Measurements from ENCODE around the gene KDM6B.

Gene KDM6B

DNA sequence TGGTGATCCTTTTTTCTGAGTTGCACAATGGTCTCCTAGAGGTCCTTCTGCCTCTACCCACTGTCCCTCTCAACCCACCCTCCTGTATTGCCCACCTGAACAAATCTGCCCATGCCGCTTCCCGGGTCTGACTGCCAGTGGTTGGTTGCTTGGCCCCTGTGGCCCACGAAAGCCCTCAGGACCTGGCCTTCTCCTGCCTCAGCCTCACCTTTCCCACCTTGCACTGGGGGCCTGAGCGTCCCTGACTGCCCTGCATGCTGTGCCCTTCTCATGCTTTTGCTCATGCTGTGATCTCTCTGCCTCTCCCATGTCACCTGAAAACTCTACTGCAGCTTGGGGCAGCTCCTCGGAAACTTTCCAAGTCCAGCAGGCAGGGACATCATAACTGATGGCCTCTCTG, 13.8 kb upstream of the KDM6B start:
- no peak overlapping the region for H3K4me3 ChIP-seq (ENCODE audit: low read depth, low read length)
- DNase-seq (ENCODE audit: low read depth), result no peak

DNA sequence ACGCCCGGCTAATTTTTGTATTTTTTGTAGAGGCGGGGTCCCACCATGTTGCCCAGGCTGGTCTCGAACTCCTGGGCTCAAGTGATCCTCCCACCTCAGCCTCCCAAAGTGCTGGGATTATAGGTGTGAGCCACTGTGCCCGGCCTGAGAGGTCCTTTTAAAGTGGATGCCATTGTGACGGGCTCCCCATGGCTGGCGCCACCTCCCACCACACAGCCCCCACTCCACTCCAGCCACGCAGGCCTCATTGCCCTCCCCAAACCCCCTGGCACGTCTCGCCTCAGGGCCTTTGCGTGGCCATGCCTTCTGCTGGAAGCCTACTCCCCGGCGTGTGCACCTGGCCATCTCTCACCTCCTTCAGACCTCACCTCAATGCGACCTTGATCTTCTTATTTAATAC, 11.9 kb upstream of the KDM6B start:
- H3K4me3 ChIP-seq (ENCODE audit: low read depth, low read length), result no peak overlapping the region
- DNase-seq (ENCODE audit: low read depth), result no peak

DNA sequence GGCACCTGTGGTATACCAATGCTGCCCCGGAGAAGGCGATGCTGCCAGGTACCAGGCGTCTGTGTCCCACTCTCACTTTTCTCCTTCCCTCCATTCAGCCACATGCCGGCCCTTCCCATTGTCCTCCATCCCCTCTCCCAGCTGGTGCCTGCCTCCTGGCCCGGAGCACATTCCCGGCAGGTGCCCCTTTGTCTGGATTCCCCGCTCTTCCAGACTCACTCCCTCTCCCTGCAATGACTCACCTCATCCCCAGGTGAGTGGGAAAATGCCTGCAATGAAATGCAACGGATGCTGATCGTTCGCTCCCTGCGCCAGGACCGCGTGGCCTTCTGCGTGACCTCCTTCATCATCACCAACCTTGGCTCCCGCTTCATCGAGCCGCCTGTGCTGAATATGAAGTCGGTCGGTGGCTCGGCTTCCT, 10.4 kb upstream of the KDM6B start:
- no peak for DNase-seq (ENCODE audit: low read depth)

DNA sequence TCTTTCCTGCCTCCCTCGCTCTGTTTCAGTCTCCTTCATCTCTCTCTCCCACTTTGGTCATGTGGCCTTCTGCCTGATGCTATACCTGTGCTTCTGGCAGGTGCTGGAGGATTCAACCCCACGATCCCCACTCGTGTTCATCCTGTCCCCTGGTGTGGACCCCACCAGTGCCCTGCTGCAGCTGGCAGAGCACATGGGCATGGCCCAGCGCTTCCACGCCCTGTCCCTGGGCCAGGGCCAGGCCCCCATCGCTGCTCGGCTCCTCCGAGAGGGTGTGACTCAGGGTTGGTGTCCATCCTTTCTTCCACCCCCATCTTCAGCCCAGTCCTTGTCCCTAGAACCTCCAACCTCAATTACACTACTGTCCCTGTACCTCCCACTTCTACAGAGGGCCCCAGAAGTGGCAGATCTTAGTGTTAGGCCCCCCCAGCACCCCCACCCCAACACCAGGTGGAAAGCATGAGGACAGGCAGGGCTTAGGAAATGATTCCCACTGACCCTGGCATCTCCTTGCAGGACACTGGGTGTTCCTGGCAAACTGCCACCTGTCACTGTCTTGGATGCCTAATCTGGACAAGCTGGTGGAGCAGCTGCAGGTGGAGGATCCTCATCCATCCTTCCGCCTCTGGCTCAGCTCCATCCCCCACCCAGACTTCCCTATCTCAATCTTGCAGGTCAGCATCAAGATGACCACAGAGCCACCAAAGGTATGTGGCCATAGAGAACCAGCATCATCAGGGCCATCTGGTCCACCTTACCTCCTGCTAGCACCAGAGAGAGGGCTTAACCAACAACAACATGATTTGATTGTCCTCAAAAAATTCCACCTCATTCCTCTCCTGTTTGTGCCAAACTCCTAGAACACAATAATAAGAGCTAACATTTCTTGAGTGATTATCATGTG, 9.7 kb upstream of the KDM6B start:
- no peak overlapping the region for H3K4me3 ChIP-seq (ENCODE audit: low read depth, low read length)
- no peak for DNase-seq (ENCODE audit: low read depth)

More for the DNA sequence above, 10.4 kb upstream of the KDM6B start:
- no peak overlapping the region for H3K4me3 ChIP-seq (ENCODE audit: low read depth, low read length)

DNA sequence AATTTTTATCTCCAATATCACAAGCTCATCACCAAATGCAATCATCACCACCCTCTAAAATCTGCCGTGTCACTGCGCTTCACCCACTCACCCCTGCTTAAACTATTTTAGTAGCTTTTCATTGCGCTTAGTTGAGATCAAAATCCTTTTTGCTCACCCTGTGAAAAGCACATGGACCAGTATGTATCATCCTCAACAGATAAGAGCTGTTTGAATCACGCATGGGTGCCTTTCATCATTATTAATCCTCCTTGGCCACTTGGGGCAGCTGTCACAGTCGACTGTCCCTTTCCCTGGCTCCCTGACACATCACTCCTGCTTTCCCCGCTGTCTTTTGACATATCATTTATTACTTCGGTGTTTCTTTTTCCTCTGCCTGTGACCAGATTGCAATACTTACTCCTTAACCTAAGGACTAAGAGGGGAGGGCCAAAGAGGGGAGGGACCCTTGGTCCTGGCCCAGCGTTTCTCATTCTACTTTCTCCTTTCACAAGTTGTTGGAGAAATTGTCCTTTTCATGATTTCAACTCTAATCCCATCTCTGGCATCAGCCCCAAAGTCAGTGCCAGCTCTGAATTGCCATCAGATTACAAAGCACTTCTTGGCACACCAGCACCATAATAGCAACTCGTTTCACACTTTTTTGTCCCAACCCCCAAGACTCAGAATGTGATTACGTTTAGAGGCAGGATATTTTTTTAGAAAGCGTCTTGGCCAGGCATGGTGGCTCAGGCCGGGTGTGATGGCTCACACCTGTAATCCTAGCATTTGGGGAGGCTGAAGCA, 8.6 kb upstream of the KDM6B start:
- no peak for DNase-seq (ENCODE audit: low read depth)
- no peak overlapping the region for H3K4me3 ChIP-seq (ENCODE audit: low read depth, low read length)

DNA sequence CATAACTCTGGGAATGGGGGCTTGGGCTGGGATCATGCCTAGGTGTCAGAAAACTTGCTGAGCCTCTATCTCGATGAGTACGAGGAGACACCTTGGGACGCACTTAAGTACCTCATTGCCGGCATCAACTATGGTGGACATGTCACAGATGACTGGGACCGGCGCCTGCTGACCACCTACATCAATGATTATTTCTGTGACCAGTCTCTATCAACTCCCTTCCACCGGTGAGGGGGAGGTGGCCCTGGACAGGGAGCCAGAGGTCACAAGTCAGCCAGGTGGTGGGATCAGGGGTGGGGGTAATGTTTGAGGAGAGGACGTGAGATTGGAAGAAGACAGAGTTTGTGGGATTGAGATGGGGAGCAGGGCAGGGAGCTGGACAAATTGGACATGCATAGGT, 3.4 kb upstream of the KDM6B start:
- no peak overlapping the region for H3K4me3 ChIP-seq (ENCODE audit: low read depth, low read length)

DNA sequence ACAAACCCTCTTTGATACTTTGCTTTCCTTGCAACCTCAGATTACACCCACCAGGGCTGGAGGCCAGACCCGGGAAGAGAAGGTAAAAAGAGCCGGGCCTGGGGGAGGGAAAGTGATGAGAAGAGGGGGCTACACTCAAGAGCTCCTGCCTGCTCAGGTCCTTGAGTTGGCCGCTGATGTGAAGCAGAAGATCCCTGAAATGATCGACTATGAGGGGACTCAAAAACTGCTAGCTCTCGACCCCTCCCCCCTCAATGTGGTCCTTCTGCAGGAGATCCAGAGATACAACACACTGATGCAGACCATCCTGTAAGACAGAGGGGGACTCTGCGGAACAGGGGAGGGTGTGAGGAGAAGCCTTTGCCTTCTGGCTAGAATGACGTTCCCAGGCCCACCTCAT, 2.8 kb upstream of the KDM6B start:
- no peak for DNase-seq (ENCODE audit: low read depth)
- H3K4me3 ChIP-seq (ENCODE audit: low read depth, low read length), result no peak overlapping the region

More for the DNA sequence above, 3.4 kb upstream of the KDM6B start:
- no peak for DNase-seq (ENCODE audit: low read depth)

DNA sequence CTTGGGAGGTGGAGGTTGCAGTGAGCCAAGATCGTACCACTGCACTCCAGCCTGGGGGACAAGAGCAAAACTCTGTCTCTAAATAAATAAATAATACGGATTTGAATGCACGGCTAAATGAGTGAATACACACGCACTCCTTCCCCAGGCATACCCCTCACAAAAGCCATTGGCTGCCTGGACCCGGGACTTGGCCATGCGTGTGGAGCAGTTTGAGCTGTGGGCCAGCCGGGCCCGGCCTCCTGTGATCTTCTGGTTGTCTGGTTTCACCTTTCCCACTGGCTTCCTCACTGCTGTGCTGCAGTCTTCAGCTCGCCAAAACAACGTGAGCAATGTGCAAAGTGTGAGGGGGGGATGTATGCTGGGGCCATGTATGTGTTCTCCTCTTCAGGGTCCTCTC, 1.6 kb upstream of the KDM6B start:
- DNase-seq (ENCODE audit: low read depth), result no peak
- no peak overlapping the region for H3K4me3 ChIP-seq (ENCODE audit: low read depth, low read length)

DNA sequence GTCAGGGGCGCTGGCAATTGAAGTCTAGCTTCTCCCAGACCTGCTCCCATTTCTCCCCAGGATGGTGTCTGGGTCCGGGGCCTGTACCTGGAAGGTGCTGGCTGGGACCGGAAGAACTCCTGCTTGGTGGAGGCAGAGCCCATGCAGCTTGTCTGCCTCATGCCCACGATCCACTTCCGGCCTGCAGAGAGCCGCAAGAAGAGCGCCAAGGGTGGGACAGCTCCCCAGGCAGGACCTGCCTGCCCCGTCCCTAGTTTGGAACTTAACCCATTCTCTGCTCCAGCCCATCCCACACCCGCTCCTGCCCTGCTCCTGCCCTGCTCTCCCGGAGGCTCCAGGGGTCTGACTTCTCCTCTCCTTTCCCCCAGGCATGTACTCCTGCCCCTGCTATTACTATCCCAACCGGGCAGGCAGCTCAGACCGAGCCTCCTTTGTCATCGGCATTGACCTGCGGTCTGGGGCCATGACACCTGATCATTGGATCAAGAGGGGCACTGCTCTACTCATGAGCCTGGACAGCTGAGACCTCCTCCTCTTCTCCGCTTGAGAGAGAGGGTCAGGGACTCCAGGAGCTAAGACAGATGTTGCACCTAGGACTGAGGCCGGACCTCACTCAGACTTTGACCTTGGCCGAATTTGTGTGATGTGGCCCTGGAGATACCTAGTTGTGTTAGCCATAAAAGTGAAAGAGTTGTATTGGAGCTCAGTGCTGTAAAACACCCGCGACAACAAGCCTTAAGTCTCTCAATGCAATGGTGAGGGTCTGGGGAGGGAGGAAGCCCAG, 814 bp upstream of the KDM6B start:
- H3K4me3 ChIP-seq (ENCODE audit: low read depth, low read length), result peak overlapping the region; percentile 78
- DNase-seq (ENCODE audit: low read depth), result no peak

DNA sequence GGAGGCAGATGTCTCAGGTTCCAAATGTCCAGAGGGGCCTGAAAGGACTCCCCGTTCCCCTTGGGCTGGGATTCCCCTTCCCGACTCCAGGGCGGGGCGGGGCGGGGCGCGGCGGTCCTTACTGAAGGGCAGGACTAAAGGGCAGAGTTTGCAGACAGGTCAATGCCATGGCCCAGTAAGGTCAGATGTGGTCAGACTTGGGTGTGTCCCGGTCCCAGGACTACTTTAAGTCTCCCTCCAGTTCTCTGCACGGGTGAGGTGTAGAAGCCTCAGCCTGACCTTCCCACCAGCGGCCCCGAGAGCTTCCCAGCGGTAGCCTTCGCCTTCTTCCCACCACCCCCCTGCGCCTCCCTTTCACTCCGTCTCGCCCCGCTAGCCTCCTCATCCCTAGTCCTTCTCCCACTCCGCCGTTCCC, 532 bp downstream of the KDM6B start:
- no peak for DNase-seq (ENCODE audit: low read depth)
- peak overlapping the region; percentile 78 for H3K4me3 ChIP-seq (ENCODE audit: low read depth, low read length)

DNA sequence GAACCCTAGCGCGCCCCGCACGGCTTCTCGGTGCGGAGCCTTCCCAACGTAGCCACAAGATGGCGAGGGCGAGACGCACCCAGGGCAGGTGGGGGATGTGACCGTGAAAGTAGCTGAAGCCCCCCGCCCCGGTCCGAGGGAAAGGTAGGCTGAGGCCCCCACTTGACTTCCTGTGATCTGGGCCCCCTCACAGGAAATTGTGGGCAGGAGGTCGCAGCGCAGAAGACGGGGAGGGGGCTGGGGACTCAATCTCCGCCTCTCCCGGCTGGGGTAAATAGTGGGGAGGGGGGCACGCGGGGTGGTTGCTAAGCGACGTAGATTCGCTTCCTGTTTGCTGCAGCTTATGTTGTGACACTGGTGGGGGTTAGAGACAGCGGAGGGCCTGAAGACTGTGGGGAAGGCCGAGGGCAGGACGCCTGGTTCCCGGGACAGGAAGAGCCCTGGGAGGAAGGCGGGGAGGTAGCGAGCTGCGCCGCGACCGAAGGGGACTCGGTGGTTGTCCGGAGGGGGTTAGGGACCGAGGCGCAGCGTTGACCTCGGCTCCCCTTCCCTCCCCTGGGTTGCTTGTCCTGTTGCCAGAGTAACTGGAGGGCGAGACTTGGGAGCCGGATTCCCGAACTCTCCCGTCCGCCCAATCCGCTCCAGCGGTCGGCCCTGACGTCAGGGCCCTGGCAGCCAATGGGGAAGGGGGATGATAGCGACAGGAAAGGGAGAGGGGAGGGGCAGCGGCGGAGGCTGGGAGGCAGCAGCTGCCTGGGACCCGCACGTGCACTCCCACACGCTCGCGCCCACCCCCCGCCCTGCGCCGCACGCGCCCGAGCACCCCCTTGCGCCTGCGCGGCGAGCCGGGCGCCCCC, 1.2 kb downstream of the KDM6B start:
- H3K4me3 ChIP-seq (ENCODE audit: low read depth, low read length), result peak overlapping the region; percentile 78
- DNase-seq (ENCODE audit: low read depth), result peak; percentile 97

DNA sequence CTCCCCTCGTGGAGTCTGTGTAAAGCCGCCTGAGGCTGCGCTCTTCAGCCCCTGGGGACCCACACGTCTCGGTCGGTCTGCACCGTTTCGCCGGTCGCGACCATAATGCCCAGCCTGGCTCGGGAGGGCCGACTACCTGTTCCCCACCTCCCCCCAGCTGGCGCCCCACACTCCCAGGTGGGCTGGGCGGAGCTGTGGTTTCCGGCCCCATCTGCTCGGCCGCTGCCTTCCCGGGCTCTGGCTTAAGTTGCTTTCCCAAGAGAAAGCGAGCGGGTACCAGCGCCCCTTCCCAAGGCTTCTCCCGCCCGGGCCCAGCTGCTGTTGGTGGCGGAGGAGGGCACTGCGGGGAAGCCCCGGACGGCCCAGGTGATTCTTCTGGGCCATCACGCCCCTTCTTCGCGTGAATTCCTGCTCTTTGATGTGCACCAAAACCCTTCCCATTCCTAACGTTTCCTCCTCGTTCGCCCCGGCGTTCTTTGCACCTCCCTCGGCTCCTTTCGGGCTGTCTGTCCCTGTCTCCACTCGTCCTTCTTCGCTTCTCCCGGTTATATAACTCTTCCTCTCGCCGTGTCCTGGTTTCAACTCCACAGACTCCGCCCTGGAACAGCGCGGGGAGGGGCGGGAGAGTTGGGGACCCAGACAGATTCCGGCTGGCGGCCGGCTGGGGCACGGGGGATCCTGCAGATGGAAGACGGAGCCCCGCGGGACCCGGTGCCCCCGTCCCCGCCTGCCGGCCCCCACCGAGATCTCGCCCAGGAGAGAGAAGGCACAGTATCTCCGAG, 2.0 kb downstream of the KDM6B start:
- DNase-seq (ENCODE audit: low read depth), result no peak

DNA sequence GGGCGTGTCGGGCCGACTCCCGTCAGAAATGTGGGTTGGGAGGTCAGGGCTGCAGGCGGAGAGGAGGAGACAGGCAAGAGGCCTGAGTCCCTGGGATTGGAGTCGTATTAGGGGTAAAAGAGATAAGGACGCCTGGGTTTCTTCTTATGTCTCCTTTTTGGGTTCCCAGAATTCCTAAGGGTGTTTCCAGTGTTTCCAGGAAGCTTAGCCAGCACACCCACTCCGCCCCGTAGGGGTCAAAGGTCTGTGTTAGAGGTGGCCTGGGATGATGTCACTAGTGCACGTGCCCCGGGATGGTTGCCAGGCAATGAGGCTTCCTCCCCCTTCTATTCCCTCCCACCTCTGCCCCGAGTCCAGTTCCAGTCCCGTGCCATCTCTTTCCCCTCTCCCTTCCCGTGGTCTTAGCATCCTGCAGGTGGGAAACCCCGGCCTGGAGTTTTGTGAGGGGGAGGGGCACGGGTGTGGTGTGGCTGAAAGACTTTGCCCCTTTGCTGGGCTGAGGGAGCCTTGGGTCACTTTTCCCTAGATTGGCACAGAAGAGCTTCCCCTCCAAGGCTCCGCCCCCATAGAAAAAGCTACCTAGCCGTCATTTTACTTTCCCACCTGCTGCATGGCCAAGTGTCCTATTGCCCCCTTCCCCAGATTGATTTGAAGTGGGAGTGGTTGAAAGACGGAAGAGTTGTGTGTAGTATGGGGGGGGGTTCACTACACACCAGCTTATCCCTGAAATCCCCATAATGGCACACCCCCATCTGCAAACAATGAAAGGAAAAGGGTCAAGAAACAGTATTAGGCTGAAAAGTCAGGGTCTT, 2.8 kb downstream of the KDM6B start:
- DNase-seq (ENCODE audit: low read depth), result peak; percentile 84
- peak overlapping the region; percentile 78 for H3K4me3 ChIP-seq (ENCODE audit: low read depth, low read length)

More for the DNA sequence above, 2.0 kb downstream of the KDM6B start:
- H3K4me3 ChIP-seq (ENCODE audit: low read depth, low read length), result peak overlapping the region; percentile 78

DNA sequence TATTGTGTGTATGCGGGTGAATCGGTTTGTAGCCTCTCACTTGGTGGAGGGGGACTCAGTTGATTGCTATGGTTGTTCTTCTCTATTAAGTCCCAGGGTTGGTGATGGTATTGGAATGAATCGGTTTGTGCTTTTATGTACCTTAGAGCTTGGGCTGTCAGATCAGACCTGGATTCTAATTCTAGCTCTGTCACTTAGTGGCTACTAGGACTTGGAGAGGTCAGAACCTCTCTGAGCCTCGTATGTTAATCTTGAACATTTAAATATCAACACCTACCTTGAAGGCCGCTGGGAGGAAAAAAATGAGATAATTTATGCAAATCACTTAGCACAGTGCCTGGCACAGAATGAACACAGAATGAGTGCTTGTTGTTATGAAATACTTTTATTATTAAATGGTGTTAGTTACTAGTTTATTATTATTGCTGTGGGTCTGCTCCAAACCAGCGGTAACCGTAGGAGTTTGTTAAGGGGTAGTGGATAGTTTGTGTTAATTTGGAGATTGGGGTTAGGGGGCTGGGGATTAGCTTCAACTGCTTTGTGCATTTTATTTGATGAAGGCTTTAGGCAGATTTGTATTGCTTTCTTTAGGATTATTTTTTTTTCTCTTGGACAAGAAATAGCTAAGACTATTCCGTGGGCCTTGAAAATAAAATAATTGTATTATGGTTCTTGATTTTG, 3.5 kb downstream of the KDM6B start:
- peak overlapping the region; percentile 78 for H3K4me3 ChIP-seq (ENCODE audit: low read depth, low read length)

DNA sequence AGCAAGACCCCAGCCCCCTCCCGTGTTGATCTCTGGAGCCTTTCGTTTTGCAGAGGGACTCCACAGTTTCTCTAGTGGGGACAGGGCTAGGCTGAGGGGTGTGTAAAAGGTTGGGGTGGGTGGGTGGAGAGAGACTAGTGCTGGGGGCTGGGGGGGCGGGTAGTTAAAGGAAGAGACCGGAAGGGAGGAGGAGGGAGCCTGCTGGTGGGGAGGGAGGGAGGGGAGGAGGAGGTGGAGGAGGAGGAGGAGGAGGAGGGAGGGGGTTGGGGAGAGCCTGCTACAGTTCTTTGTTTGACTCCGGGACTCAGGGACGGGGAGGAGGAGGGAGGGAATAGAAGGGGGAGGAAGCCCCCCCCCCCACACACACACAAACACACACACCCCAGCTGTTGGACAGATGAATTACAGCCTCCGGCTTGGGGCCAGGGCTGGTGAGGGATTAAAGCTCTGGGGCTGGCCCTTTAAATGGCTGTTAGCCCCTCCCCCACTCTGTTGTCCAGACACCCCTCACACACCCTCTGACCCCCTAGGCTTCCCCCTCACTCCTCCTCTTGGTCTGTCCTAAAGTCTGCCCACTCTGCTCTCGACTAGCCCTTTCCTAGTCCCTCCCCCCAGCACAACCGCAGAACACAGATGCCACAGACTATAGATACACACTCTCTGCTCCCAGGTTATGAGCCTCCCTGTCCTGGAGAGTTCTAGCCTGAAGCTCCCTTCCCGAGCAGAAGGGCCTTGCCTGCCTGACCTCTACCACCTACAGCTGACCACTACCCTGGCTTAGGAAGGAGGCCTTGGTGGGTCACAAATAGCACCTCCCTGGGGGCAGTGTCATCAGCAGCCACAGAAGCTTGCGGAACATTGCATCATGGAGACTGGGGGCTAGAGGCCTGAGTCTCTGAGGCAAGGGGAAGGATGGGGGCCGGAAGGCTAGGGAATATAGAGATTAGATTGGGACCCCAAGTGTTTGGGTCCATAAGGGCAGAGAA, 4.4 kb downstream of the KDM6B start:
- no peak for DNase-seq (ENCODE audit: low read depth)
- H3K4me3 ChIP-seq (ENCODE audit: low read depth, low read length), result peak overlapping the region; percentile 78

More for the DNA sequence above, 3.5 kb downstream of the KDM6B start:
- no peak for DNase-seq (ENCODE audit: low read depth)
